HFFc6 (cell line): ENCODE data around the gene TNFAIP3. TPM values are rescaled to one million over a fixed set of nuclear protein-coding genes. Genes with fewer than 3 reads are reported as not detected.

Experiments
- DNase-seq: peaks from one replicate; pipeline ENCODE4 v3.0.0-alpha.2; 2018
- H3K27ac Mint-ChIP-seq: 2 replicates; pipeline ENCODE4 v1.8.0; 2020; ENCODE audit warnings: mild to moderate bottlenecking, mixed read lengths
- H3K27me3 Mint-ChIP-seq: 2 replicates; pipeline ENCODE4 v1.8.0; 2021; ENCODE audit warnings: mild to moderate bottlenecking, moderate library complexity, mixed read lengths; ENCODE audit not compliant: insufficient read depth
- H3K36me3 Mint-ChIP-seq: 2 replicates; pipeline ENCODE4 v1.8.0; 2021; ENCODE audit warnings: low read depth, mixed read lengths
- H3K4me1 Mint-ChIP-seq: 2 replicates; pipeline ENCODE4 v1.8.0; 2020; ENCODE audit warnings: low read depth, mixed read lengths
- H3K4me3 Mint-ChIP-seq: 2 replicates; pipeline ENCODE4 v1.8.0; 2020; ENCODE audit warnings: mild to moderate bottlenecking, moderate library complexity, mixed read lengths
- H3K9me3 Mint-ChIP-seq: 2 replicates; pipeline ENCODE4 v1.8.0; 2020; ENCODE audit warnings: mild to moderate bottlenecking, mixed read lengths
- total RNA-seq, 6 experiments: library from RNA; stranded (reverse); fragmentation: NEBNext Ultra II Directional; extraction: Animal tissue kit (Norgen Biotek cat#: 25700); gene quantifications; 2 replicates in 1 of 6; 3 replicates in 5 of 6; pipeline ENCODE4 v1.2.3, GENCODE V29; 2021
- TF ChIP-seq, protein P1 (sequence below): fragments of 200-600 bp; sonication (generic); IDR thresholded peaks from 2 replicates; pipeline ENCODE4 v1.5.0; 2021; ENCODE audit warnings: antibody characterized with exemption, mild to moderate bottlenecking

Gene TNFAIP3
- total RNA-seq, 6 experiments from 2014 or later = 4.5 to 17.2 (median 7.8) TPM

DNA sequence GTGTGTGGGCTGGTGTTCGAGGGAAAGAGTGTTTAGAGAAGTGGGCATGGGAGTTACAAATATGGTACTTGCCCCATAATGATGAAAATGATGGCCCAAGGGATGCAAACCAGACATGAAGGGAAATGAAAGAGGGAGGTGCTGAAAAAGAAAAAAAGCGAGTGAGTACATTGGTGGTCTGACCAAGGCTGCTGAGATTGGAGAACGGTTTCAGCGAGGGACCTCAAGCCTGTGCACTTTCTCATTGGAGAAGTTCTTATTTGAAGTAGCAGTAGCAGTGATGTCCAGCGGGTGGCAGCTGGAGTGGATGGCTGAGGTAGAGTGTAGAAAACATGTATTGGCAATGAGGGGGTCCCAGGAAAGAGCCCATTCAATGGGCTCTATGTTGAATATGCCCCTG is 54.8 kb downstream of the TNFAIP3 start:
- Mint-ChIP-seq H3K4me3 (no peak overlapping the region), H3K27ac (no peak overlapping the region), H3K4me1 (peaks cover 55% of the 10 kb centered on the region), H3K36me3 (no peaks in the 10 kb centered on the region; the same call in 1 of the 2 replicates), H3K27me3 (peaks cover 2% of the 10 kb centered on the region; the same call in 1 of the 2 replicates), H3K9me3 (no peaks in the 10 kb centered on the region)
- no peak for DNase-seq
- TF ChIP-seq, protein P1, sequence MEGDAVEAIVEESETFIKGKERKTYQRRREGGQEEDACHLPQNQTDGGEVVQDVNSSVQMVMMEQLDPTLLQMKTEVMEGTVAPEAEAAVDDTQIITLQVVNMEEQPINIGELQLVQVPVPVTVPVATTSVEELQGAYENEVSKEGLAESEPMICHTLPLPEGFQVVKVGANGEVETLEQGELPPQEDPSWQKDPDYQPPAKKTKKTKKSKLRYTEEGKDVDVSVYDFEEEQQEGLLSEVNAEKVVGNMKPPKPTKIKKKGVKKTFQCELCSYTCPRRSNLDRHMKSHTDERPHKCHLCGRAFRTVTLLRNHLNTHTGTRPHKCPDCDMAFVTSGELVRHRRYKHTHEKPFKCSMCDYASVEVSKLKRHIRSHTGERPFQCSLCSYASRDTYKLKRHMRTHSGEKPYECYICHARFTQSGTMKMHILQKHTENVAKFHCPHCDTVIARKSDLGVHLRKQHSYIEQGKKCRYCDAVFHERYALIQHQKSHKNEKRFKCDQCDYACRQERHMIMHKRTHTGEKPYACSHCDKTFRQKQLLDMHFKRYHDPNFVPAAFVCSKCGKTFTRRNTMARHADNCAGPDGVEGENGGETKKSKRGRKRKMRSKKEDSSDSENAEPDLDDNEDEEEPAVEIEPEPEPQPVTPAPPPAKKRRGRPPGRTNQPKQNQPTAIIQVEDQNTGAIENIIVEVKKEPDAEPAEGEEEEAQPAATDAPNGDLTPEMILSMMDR = no peak

DNA sequence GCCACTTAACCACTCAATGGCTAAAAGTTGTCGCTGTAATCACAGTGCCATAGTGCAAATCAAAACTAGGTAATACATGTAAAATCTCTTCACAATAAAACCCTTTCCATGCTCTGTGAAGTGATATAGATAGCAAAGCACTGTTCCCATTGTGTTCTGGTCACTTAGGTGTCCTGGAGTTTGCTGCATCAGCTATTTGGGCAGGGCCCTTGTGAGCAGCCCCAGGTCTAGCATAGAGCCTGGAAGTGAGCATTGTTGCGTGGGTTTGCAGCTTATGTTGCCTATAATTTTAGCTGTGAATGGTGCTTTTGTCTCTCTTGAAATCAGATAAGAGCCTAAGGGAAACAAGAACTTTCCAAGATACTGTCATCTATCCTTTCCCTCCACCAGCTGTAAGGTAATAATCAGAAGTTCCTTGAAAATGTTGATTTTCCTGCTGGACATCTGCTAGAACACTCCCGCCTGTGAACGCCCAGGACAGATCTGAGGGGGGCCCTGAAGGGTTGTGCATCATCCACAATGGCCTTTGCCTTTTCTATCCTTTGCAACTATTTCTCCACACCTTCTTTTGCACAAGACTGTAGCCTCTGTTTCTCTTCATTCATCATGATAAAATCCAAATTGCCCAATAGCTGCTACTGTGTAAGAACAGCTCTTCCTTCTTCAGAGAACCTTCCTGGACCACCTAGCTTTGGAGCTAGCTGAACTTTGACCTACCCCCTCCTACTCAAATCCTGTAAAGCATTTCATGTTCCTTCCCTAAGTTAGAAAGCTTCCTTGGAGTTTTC is 57.0 kb downstream of the TNFAIP3 start:
- Mint-ChIP-seq H3K27me3 (peaks cover 3% of the 10 kb centered on the region; the same call in 1 of the 2 replicates), H3K36me3 (no peaks in the 10 kb centered on the region; the same call in 1 of the 2 replicates), H3K4me1 (peaks cover 72% of the 10 kb centered on the region), H3K4me3 (no peak overlapping the region), H3K27ac (no peak overlapping the region), H3K9me3 (no peaks in the 10 kb centered on the region)
- DNase-seq = no peak
- TF ChIP-seq, protein P1 = no peak

DNA sequence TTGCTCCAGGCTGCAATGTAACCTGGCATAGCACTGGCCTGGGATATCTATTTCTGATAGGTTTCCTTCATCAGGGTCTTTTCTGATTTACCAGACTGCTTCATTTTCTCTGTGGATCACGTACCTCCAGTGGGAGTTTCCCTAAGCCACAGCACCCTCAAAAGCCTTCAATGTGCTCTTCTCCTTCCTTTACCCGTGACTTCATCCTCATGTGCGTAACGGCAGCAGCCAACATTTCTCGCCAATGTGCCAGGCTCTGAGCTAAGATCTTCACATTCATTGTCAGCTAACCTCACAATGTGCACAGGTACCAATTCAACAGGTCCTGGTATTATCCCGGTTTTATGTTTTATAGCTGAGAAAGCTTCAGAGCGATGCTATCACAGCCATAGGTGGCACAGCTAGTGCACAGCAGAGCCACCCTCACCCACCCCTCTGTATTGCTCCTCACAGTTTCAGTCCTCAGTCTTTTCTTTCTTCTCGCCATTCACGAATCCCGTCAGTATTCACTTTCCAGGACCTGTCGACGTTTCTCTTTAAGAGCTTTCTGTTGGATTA is 58.2 kb downstream of the TNFAIP3 start:
- 0 out of 2 replicates have a peak overlapping the region, but pooled peaks have one; percentile 23 for H3K27ac Mint-ChIP-seq
- no peaks in the 10 kb centered on the region for H3K9me3 Mint-ChIP-seq
- H3K27me3 Mint-ChIP-seq = peaks cover 3% of the 10 kb centered on the region; the same call in 1 of the 2 replicates
- H3K36me3 Mint-ChIP-seq = no peaks in the 10 kb centered on the region; the same call in 1 of the 2 replicates
- TF ChIP-seq, protein P1 = no peak
- no peak overlapping the region; the same call in 1 of the 2 replicates for H3K4me3 Mint-ChIP-seq
- no peak for DNase-seq
- H3K4me1 Mint-ChIP-seq = peaks cover 63% of the 10 kb centered on the region

DNA sequence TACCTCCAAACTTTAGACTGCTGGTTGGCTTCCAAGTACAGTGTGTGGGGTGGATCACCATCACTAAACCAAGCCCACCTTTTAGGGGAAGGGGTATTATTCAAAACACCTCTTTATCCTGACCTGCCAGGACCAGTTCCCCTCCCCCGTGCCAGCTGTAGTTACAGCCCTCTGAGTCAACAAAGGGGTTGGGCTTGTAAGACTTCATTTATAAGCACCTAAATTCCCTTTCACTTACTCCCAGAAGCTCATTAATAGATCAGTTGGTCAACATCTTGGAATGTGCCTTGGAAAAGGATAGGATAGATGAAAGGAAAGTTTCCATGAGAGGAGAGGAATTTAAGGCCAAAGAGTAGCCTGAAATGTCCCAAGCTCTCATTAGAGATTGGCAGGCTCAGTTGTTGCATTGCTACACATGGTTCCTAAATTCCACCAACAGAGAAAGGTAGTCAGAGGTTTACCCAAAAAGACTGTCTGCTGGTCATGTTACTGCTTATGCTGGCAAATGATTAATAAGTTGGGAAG is 59.2 kb downstream of the TNFAIP3 start:
- H3K36me3 Mint-ChIP-seq = no peaks in the 10 kb centered on the region; the same call in 1 of the 2 replicates
- H3K27ac Mint-ChIP-seq = peak overlapping the region; percentile 75
- TF ChIP-seq, protein P1 = no peak
- H3K27me3 Mint-ChIP-seq = peaks cover 3% of the 10 kb centered on the region; the same call in 1 of the 2 replicates
- peak overlapping the region; percentile 62 for H3K4me3 Mint-ChIP-seq
- no peaks in the 10 kb centered on the region for H3K9me3 Mint-ChIP-seq
- peaks cover 55% of the 10 kb centered on the region for H3K4me1 Mint-ChIP-seq
- peak; percentile 92 for DNase-seq

DNA sequence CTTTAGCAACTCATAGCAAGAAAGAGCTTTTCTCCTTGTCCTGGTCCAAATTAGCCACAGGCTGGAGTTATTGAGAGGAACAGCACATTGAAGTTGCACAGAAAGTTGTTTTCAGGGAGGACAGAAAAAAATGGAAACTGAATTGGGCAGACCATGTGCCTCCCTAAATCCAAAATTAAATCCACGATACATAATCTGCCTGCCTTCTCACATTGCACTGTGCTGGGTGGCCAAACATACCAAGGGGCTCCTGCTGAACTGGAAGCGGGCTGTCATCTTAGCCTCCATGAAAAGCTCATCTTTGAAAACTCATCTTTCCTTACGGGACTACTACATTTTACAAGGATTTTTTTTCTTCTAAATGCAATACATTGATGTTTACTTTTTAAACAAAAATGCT is 59.9 kb downstream of the TNFAIP3 start:
- TF ChIP-seq, protein P1 = no peak
- peaks cover 61% of the 10 kb centered on the region for H3K4me1 Mint-ChIP-seq
- H3K4me3 Mint-ChIP-seq = 0 out of 2 replicates have a peak overlapping the region, but pooled peaks have one; percentile 8
- H3K9me3 Mint-ChIP-seq = no peaks in the 10 kb centered on the region
- H3K36me3 Mint-ChIP-seq = no peaks in the 10 kb centered on the region; the same call in 1 of the 2 replicates
- DNase-seq = no peak
- H3K27me3 Mint-ChIP-seq = peaks cover 2% of the 10 kb centered on the region; the same call in 1 of the 2 replicates
- peak overlapping the region; percentile 75; the same call in 1 of the 2 replicates for H3K27ac Mint-ChIP-seq
